Neuronal stem cell (in vitro differentiated cells): ENCODE measurements around the gene ZNF586.

ENCODE experiments used
- DNase-seq: peaks from one replicate; pipeline ENCODE4 v3.0.0-alpha.2; 2013; ENCODE audit warnings: low spot score
- H2AFZ ChIP-seq: one replicate; pipeline ENCODE4 v1.6.1; 2013; ENCODE audit warnings: mild to moderate bottlenecking, low read length, inconsistent platforms
- H2AK5ac ChIP-seq: 2 replicates; pipeline ENCODE4 v1.6.1; 2013; ENCODE audit warnings: low read depth, mild to moderate bottlenecking, inconsistent platforms, low read length, moderate library complexity, mixed read lengths
- H2BK120ac ChIP-seq: 2 replicates; pipeline ENCODE4 v1.6.1; 2013; ENCODE audit warnings: low read depth, mild to moderate bottlenecking, inconsistent platforms, low read length, moderate library complexity, mixed read lengths
- H2BK12ac ChIP-seq: one replicate; pipeline ENCODE4 v1.6.1; 2013; ENCODE audit warnings: low read length, inconsistent platforms
- H2BK15ac ChIP-seq: 2 replicates; pipeline ENCODE4 v1.6.1; 2013; ENCODE audit warnings: mild to moderate bottlenecking, low read length, inconsistent platforms, mixed read lengths
- H2BK5ac ChIP-seq: one replicate; pipeline ENCODE4 v1.6.1; 2013; ENCODE audit warnings: inconsistent platforms, mild to moderate bottlenecking, low read length, moderate library complexity
- H3K14ac ChIP-seq: one replicate; pipeline ENCODE4 v1.6.1; 2013; ENCODE audit warnings: low read length, inconsistent platforms
- H3K18ac ChIP-seq: 2 replicates; pipeline ENCODE4 v1.6.1; 2013; ENCODE audit warnings: low read length, inconsistent platforms
- H3K23ac ChIP-seq: 2 replicates; pipeline ENCODE4 v1.6.1; 2013; ENCODE audit warnings: low read depth, mild to moderate bottlenecking, mixed read lengths, low read length, inconsistent platforms; ENCODE audit not compliant: poor library complexity
- H3K27ac ChIP-seq: replicated peaks from 3 replicates; pipeline ENCODE4 v1.5.1; 2013; ENCODE audit warnings: low read length, inconsistent platforms
- H3K27me3 ChIP-seq, 3 experiments: 2 replicates each; pipeline ENCODE4 v1.6.1; 2013; ENCODE audit warnings: low read length in 3 of 3, mild to moderate bottlenecking in 2 of 3, inconsistent platforms in 1 of 3, low read depth in 1 of 3, mixed read lengths in 1 of 3, moderate library complexity in 1 of 3; ENCODE audit not compliant: control insufficient read depth in 3 of 3, insufficient read depth in 3 of 3
- H3K36me3 ChIP-seq, 2 donors: replicated peaks in 1 of 2; 2 replicates each; pipeline ENCODE4 v1.6.1; 2013; ENCODE audit warnings: low read length in 2 of 2; ENCODE audit not compliant: control insufficient read depth in 2 of 2, insufficient read depth in 2 of 2
- H3K4ac ChIP-seq: 2 replicates; pipeline ENCODE4 v1.6.1; 2013; ENCODE audit warnings: inconsistent platforms, mild to moderate bottlenecking, low read length, moderate library complexity
- H3K4me1 ChIP-seq, 2 donors: 1 replicate in 1 of 2; 2 replicates in 1 of 2; pipeline ENCODE4 v1.6.1; 2013; ENCODE audit warnings: low read length in 2 of 2, low read depth in 1 of 2; ENCODE audit not compliant: control insufficient read depth in 2 of 2, insufficient read depth in 1 of 2
- H3K4me2 ChIP-seq: one replicate; pipeline ENCODE4 v1.6.1; 2013; ENCODE audit warnings: mild to moderate bottlenecking, low read length, inconsistent platforms; ENCODE audit not compliant: insufficient read depth, poor library complexity, severe bottlenecking
- H3K4me3 ChIP-seq, 2 donors: 2 replicates each; pipeline ENCODE4 v1.5.1; 2013; ENCODE audit warnings: low read length in 2 of 2, mild to moderate bottlenecking in 2 of 2, inconsistent platforms in 1 of 2, moderate library complexity in 1 of 2
- H3K79me1 ChIP-seq: one replicate; pipeline ENCODE4 v1.6.1; 2013; ENCODE audit warnings: low read depth, mild to moderate bottlenecking, inconsistent platforms, low read length, moderate library complexity
- H3K9ac ChIP-seq: one replicate; pipeline ENCODE4 v1.6.1; 2013; ENCODE audit warnings: mild to moderate bottlenecking, low read depth, low read length, inconsistent platforms; ENCODE audit not compliant: poor library complexity
- H3K9me3 ChIP-seq, 2 donors: replicated peaks in 1 of 2; 2 replicates each; pipeline versions ENCODE3 to v1.6.1; 2013; ENCODE audit warnings: low read length in 2 of 2, mild to moderate bottlenecking in 2 of 2, inconsistent platforms in 1 of 2, low read depth in 1 of 2, mixed read lengths in 1 of 2, moderate library complexity in 1 of 2; ENCODE audit not compliant: control insufficient read depth in 2 of 2, insufficient read depth in 1 of 2
- H4K8ac ChIP-seq: one replicate; pipeline ENCODE4 v1.6.1; 2013; ENCODE audit warnings: low read depth, mild to moderate bottlenecking, inconsistent platforms, low read length, moderate library complexity
- H4K91ac ChIP-seq: one replicate; pipeline ENCODE4 v1.6.1; 2013; ENCODE audit warnings: low read length, low read depth, mild to moderate bottlenecking, inconsistent platforms; ENCODE audit not compliant: poor library complexity
- WGBS, 2 donors: extraction: QIAGEN DNeasy Blood & Tissue Kit; methylation state at CpG; one replicate each; pipeline ENCODE4 v1.1.7; 2013; ENCODE audit warnings: missing lambda C conversion rate in 2 of 2, mixed read lengths in 1 of 2; ENCODE audit not compliant: insufficient read length in 2 of 2, insufficient replicate concordance in 1 of 2; ENCODE audit errors: extremely low coverage in 2 of 2; 5-methylcytosine and 5-hydroxymethylcytosine counted together

ZNF586 gene

DNA sequence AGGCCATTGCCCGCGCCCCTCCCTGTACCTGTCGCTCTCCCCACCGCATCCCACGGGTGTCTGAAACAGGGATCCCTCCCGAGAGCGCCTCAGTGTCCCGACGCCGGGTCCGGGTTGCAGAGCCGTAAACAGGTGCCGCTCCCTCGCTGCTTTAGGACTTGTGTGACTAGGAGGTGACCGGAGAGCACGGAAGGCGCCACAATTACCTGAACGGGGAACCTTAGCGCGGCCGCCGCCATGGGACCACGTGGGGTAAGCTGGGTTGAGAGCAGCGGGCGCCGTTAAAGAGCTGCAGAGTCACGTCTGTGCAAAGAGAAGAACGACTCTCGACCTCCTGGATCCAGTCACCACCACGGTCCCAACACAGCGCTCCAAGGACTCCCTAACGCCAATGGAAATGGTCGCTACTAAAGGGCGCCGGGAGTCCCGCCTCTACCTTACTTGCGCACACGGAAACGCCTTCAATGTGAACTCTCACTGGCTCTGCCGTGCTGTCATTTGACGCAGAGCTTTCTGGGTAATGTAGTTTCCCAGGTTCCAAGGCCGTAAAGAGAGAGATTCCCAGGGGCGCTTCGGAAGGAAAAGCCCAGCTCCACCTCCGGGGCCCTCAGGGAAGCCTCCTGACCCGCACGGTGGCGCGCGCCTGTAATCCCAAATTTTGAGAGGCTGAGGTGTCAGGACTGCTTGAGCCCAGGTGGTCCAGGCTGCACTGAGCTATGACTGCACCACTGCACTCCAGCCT, 45.2 kb downstream of the ZNF586 start, which contains the start of gene ZNF552:
TSS of gene ZNF552 (minus strand) at position 409 of the 742 bp plus-strand sequence. CDS start at position 239, 170 bp downstream.
- Histone ChIP-seq H3K4me3 (peak within 1 kb of the TSS; percentile 80 to 97), H2BK5ac (no peak within 1 kb of the TSS), H3K27me3 (no peaks in the 10 kb centered on the region), H2BK120ac (no peak within 1 kb of the TSS), H2AFZ (peak within 1 kb of the TSS; percentile 82), H3K18ac (peak within 1 kb of the TSS; percentile 92), H4K8ac (no peak within 1 kb of the TSS), H3K23ac (peak within 1 kb of the TSS; percentile 80), H4K91ac (peak within 1 kb of the TSS; percentile 22), H3K14ac (peak within 1 kb of the TSS; percentile 76), H3K79me1 (peaks cover 1% of the 10 kb centered on the region), H3K4ac (no peak within 1 kb of the TSS), H3K4me1 (peaks cover 0 to 2% of the 10 kb centered on the region in 2 donors), H2AK5ac (peak within 1 kb of the TSS; percentile 74), H3K9ac (peak within 1 kb of the TSS; percentile 96), H3K36me3 (peaks cover 0 to 29% of the 10 kb centered on the region in 2 donors), H2BK12ac (no peak within 1 kb of the TSS), H3K4me2 (peak within 1 kb of the TSS; percentile 75), H2BK15ac (peak within 1 kb of the TSS; percentile 33), H3K9me3 (no peaks in the 10 kb centered on the region), H3K27ac (peak within 1 kb of the TSS; percentile 33)
- WGBS, 2 donors = no CpG with 5 or more reads among the region's 50 CpGs
- DNase-seq = peak; percentile 90

DNA sequence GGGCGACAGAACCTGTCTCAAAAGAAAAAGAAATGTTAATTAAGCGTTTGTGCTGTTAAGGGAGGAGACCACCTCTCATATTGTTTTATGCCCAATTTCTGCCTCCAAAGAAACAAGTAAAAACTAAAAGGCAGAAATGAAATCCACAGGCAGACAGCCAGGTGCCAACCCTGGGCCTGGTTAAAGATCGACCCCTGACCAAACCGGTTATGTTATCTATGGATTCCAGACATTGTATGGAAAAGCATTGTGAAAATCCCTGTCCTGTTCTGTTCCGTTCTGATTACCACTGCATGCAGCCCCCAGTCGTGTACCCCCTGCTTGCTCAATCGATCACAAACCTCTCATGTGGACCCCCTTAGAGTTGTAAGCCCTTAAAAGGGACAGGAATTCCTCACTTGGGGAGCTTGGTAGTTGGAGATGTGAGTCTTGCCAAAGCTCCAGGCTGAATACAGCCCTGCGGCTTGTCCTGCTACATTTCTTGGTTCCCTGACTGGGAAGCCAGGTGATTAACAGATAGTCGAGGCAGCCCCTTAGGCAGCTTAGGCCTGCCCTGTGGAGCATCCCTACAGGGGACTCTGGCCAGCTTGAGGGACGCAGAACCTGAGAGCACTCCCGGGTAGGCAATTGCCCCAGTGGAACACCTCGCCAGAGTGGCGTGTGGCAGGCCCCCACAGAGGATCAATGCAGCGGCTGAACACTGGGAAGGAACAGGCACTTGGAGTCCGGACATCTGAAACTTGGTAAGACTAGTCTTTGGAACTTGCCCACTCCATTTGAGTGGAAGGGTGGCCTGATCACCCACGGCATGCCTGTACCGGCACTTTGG, 46.0 kb downstream of the ZNF586 start:
- Histone ChIP-seq H2AFZ (peak overlapping the region; percentile 82), H3K18ac (no peak overlapping the region), H3K27me3 (no peaks in the 10 kb centered on the region), H2AK5ac (no peak overlapping the region), H3K4me2 (peak overlapping the region; percentile 48), H3K27ac (no peak overlapping the region), H2BK15ac (no peak overlapping the region), H3K4me1 (peaks cover 4% of the 10 kb centered on the region in 2 donors), H2BK12ac (no peak overlapping the region), H3K9me3 (no peaks in the 10 kb centered on the region), H3K36me3 (peaks cover 0 to 24% of the 10 kb centered on the region in 2 donors), H3K9ac (no peak overlapping the region), H3K23ac (no peak overlapping the region), H2BK5ac (no peak overlapping the region), H3K4ac (no peak overlapping the region), H3K4me3 (no peak overlapping the region), H4K91ac (no peak overlapping the region), H4K8ac (no peak overlapping the region), H2BK120ac (no peak overlapping the region), H3K14ac (no peak overlapping the region), H3K79me1 (peaks cover 1% of the 10 kb centered on the region)
- WGBS, 2 donors = no CpG with 5 or more reads among the region's 17 CpGs
- no peak for DNase-seq

DNA sequence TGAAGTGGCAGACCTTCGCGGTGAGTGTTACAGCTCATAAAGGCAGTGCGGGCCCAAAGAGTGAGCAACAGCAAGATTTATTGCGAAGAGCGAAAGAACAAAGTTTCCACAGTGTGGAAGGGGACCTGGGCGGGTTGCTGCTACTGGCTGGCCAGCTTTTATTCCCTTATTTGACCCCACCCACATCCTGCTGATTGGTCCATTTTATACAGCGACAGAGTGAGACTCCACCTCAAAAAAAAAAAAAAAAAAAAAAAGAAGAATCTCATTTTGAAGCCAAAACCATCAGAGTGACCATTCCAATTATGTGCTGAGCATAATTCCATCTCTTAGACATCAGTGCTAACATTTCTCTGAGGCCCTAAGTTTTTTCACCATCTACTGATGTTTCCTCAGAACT, 47.2 kb downstream of the ZNF586 start:
- no peak overlapping the region for H4K8ac ChIP-seq
- DNase-seq = no peak
- no peak overlapping the region for H3K4me2 ChIP-seq
- no peak overlapping the region for H3K18ac ChIP-seq
- no peak overlapping the region for H3K27ac ChIP-seq
- H4K91ac ChIP-seq = no peak overlapping the region
- no peak overlapping the region for H2BK5ac ChIP-seq
- no peak overlapping the region for H2BK120ac ChIP-seq
- no peak overlapping the region for H3K4me3 ChIP-seq
- no peaks in the 10 kb centered on the region for H3K27me3 ChIP-seq
- no peak overlapping the region for H3K23ac ChIP-seq
- WGBS, 2 donors = no CpG with 5 or more reads among the region's 7 CpGs
- H3K4me1 ChIP-seq = peaks cover 4 to 6% of the 10 kb centered on the region in 2 donors
- H3K4ac ChIP-seq = no peak overlapping the region
- no peak overlapping the region for H3K14ac ChIP-seq
- H2BK12ac ChIP-seq = no peak overlapping the region
- H3K9me3 ChIP-seq = no peaks in the 10 kb centered on the region
- peaks cover 1% of the 10 kb centered on the region for H3K79me1 ChIP-seq
- no peak overlapping the region for H2AK5ac ChIP-seq
- no peak overlapping the region for H2BK15ac ChIP-seq
- peaks cover 0 to 25% of the 10 kb centered on the region in 2 donors for H3K36me3 ChIP-seq
- no peak overlapping the region for H3K9ac ChIP-seq
- H2AFZ ChIP-seq = no peak overlapping the region

DNA sequence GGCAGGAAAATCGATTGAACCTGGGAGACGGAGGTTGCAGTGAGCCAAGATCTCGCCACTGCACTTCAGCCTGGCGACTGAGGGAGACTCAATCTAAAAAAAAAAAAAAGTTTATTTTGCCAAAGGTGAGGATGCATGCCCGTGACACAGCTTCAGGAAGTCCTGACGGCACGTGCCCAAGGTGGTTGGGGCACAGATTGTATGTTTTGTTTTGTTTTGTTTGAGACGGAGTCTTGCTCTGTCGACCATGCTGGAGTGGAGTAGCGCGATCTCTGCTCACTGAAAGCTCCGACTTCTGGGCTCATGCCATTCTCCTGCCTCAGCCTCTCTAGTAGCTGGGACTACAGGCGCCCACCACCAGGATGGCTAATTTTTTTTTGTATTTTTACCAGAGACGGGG, 48.5 kb downstream of the ZNF586 start:
- no peak overlapping the region for H3K23ac ChIP-seq
- no peak overlapping the region for H4K8ac ChIP-seq
- peaks cover 1% of the 10 kb centered on the region for H3K79me1 ChIP-seq
- H3K27ac ChIP-seq = no peak overlapping the region
- H2BK12ac ChIP-seq = no peak overlapping the region
- H3K4me2 ChIP-seq = no peak overlapping the region
- no peak overlapping the region for H2AK5ac ChIP-seq
- no peaks in the 10 kb centered on the region for H3K27me3 ChIP-seq
- H3K36me3 ChIP-seq = peaks cover 0 to 27% of the 10 kb centered on the region in 2 donors
- no peak overlapping the region for H2BK5ac ChIP-seq
- H2BK120ac ChIP-seq = no peak overlapping the region
- no peak overlapping the region for H3K4ac ChIP-seq
- no peak overlapping the region for H2BK15ac ChIP-seq
- DNase-seq = no peak
- no peak overlapping the region for H2AFZ ChIP-seq
- H3K9me3 ChIP-seq = no peaks in the 10 kb centered on the region
- H3K18ac ChIP-seq = no peak overlapping the region
- no peak overlapping the region for H3K14ac ChIP-seq
- no CpG with 5 or more reads among the region's 14 CpGs for WGBS, 2 donors
- no peak overlapping the region for H3K9ac ChIP-seq
- no peak overlapping the region for H4K91ac ChIP-seq
- no peak overlapping the region for H3K4me3 ChIP-seq
- H3K4me1 ChIP-seq = peaks cover 4 to 6% of the 10 kb centered on the region in 2 donors
